RWPE1 (cell line): ENCODE measurements around the gene FSIP1.

Experiments used
- CTCF ChIA-PET: fragments of 350-600 bp; sonication (Branson Sonifier 250); formaldehyde crosslinking; extraction: SDS; loops from one replicate; lab custom pipeline; 2021; lab: Yijun Ruan, JAX
- POLR2A ChIA-PET: fragments of 400-600 bp; formaldehyde crosslinking; extraction: SDS; loops from one replicate; lab custom pipeline; 2020; ENCODE audit warnings: antibody characterized with exemption; ENCODE audit not compliant: low non-redundant PET; lab: Yijun Ruan, JAX
- DNase-seq: peaks from one replicate; pipeline ENCODE4 v3.0.0; 2012; ENCODE audit warnings: low spot score
- H3K27ac ChIP-seq: fragments of 450-650 bp; 2 replicates; pipeline ENCODE4 v1.5.1; 2017
- TF ChIP-seq, protein P1 (sequence below): fragments of 450-650 bp; conservative IDR thresholded peaks from 2 replicates; pipeline ENCODE4 v1.5.1; 2017; ENCODE audit warnings: low read depth, mild to moderate bottlenecking

The FSIP1 gene

DNA sequence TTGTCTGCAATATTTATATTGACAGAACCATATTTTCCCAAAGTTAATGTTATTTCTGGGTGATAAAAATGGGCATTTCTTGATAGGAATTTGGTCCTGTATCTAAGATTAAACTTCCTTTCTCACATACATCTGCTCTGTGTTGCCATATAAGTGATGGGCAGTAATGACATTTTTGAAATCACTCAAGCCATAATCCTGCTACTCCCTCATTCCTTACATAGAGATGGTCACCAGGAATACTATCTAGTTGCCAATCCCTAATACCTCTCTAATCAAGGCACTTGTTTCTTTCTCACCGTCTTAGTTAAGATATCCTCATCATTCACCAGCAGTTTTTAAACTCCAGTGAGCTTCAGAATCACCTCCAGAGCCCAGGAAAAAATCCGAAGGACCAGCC, 68.4 kb downstream of the FSIP1 start:
- CTCF ChIA-PET: interaction anchor here (0.6 kb wide), 1 partner anchor 44 kb away, joined by 3 read pairs; no protein-coding TSS in a partner anchor
- no peak overlapping the region for H3K27ac ChIP-seq
- TF ChIP-seq, protein P1, sequence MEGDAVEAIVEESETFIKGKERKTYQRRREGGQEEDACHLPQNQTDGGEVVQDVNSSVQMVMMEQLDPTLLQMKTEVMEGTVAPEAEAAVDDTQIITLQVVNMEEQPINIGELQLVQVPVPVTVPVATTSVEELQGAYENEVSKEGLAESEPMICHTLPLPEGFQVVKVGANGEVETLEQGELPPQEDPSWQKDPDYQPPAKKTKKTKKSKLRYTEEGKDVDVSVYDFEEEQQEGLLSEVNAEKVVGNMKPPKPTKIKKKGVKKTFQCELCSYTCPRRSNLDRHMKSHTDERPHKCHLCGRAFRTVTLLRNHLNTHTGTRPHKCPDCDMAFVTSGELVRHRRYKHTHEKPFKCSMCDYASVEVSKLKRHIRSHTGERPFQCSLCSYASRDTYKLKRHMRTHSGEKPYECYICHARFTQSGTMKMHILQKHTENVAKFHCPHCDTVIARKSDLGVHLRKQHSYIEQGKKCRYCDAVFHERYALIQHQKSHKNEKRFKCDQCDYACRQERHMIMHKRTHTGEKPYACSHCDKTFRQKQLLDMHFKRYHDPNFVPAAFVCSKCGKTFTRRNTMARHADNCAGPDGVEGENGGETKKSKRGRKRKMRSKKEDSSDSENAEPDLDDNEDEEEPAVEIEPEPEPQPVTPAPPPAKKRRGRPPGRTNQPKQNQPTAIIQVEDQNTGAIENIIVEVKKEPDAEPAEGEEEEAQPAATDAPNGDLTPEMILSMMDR: no peak
- no peak for DNase-seq
- POLR2A ChIA-PET: no interaction called here

DNA sequence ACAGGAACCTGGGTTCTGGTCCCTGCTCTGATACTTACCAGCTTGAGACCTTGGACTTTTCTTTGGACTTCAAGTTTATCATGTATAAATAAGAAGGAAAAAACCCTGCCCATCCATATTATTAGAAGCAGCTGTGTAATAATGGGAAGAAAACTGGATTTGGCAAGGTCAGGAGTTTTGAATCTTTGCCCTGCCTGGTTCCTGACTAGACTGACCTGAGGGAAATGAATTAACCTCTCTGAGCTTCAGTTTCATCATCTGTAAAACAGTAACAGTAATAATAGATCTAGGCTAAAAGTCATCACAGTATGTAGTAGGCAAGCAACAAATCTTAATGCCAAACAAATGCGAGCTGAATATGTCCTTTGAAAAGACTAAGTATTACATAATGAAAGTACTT, 68.8 kb downstream of the FSIP1 start:
- POLR2A ChIA-PET: no interaction called here
- CTCF ChIA-PET: no interaction called here
- DNase-seq: no peak
- no peak overlapping the region for H3K27ac ChIP-seq
- TF ChIP-seq, protein P1: no peak

DNA sequence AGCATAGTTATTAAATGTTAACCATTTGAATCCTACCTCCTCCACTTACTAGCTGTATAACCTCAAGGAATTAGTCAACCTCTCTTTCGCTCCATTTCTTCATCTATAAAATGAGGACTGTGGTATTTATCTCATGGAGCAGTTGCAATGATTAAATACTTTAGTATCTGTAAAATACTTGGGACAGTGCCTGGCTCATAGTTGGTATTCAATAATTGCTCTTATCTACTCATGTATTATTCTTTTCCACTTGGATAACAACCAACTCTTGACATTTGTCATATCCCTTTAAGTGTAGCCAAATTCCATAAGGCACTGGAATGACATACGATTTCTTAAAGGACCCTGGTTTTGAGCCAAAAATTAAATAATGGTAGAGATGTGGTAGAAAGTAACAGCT, 72.0 kb downstream of the FSIP1 start:
- CTCF ChIA-PET: no interaction called here
- no peak for DNase-seq
- TF ChIP-seq, protein P1: no peak
- POLR2A ChIA-PET: no interaction called here
- no peak overlapping the region for H3K27ac ChIP-seq

DNA sequence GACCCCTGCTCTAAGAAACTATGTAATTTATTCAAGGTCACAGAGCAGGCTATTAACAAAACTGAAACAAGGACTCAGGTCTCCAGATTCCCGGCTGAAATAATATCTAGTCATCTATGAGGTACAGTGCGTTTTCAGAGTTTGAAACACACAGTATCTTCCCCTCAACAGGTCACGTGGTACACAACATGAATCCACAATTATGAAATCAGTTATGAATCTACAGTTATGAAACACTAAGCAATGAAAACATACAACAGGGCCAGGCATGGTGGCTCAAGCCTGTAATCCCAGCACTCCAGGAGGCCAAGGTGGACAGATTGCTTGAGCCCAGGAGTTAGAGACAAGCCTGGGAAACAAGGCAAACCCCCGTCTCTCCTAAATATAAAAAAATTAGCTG, 72.7 kb downstream of the FSIP1 start:
- TF ChIP-seq, protein P1: no peak
- POLR2A ChIA-PET: no interaction called here
- CTCF ChIA-PET: no interaction called here
- DNase-seq: no peak
- no peak overlapping the region for H3K27ac ChIP-seq

DNA sequence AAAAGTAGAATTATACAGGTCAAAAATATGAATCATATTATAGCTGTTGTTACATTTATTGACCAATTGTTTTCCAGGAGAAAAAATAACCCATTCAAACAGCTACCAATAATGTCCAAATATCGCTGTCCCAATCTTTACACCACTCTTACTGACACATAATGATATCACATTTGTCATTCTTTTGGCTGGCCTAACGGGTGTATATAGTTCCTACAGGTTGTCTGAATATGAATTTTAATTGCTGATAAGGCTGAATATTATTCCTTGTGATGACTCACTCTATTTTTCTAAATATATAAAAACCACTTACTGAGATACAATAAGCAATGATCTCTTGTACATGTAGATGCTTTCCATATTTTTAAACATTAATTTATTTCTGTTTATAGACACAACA, 76.4 kb downstream of the FSIP1 start:
- no peak for DNase-seq
- ChIA-PET POLR2A (no interaction called here), CTCF (interaction anchor here (0.8 kb wide), 1 partner anchor 35 kb away, joined by 4 read pairs; no protein-coding TSS in a partner anchor)
- TF ChIP-seq, protein P1: no peak
- no peak overlapping the region for H3K27ac ChIP-seq

DNA sequence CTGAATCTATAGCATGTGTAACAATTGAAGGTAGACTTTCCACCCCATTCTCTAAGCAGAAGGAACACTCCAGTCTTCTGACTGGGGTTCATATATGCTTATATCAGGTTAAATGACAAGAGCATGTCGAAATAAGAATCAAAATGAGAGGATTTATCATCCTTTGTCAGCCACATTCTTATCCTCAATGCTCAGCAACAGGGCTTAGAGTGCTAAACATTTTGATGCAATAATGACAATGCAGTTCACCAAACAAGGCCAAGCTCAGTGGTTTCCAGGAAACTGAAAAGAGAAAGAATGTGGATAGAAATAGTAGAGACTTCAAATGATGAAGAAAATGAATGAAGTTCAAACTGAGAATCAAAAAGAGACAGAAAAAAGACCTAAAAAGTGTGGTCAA, 78.0 kb downstream of the FSIP1 start:
- ChIA-PET CTCF (interaction anchor here (0.9 kb wide), 1 partner anchor 16 kb away, joined by 3 read pairs; no protein-coding TSS in a partner anchor), POLR2A (no interaction called here)
- H3K27ac ChIP-seq: no peak overlapping the region
- TF ChIP-seq, protein P1: no peak
- DNase-seq: no peak
